CD14-positive monocyte (primary cell): Measurements from ENCODE around the gene PARP8. TPM values are rescaled to one million over a fixed set of nuclear protein-coding genes. Genes with fewer than 3 reads are reported as not detected.

Experiments
- DNase-seq, 3 donors: peaks; one replicate each; pipeline ENCODE4 v3.0.0-alpha.2; 2011 to 2022
- H2AFZ ChIP-seq: 2 replicates; pipeline ENCODE4 v1.6.0; 2012; ENCODE audit warnings: mild to moderate bottlenecking, low read depth, low read length, inconsistent platforms; ENCODE audit not compliant: insufficient read depth, poor library complexity, severe bottlenecking
- H3K27ac ChIP-seq, 2 donors: 1 replicate in 1 of 2; 2 replicates in 1 of 2; pipeline ENCODE4 v1.5.1; 2012 to 2013; ENCODE audit warnings: low read length in 2 of 2, control low read depth in 1 of 2, inconsistent platforms in 1 of 2, low read depth in 1 of 2, mild to moderate bottlenecking in 1 of 2
- H3K27me3 ChIP-seq, 2 donors: one replicate each; pipeline versions ENCODE4 v1.6.0 to v1.6.1; 2011 to 2013; ENCODE audit warnings: low read length in 2 of 2; ENCODE audit not compliant: control insufficient read depth in 2 of 2, insufficient read depth in 2 of 2
- H3K36me3 ChIP-seq, 2 donors: replicated peaks in 1 of 2; 1 replicate in 1 of 2; 2 replicates in 1 of 2; pipeline versions ENCODE4 v1.5.1 to v1.6.1; 2012 to 2013; ENCODE audit warnings: low read length in 2 of 2, control low read depth in 1 of 2, inconsistent platforms in 1 of 2, mild to moderate bottlenecking in 1 of 2; ENCODE audit not compliant: insufficient read depth in 2 of 2, control insufficient read depth in 1 of 2
- H3K4me1 ChIP-seq, 2 donors: 1 replicate in 1 of 2; 2 replicates in 1 of 2; pipeline versions ENCODE4 v1.5.1 to v1.6.1; 2012 to 2013; ENCODE audit warnings: low read length in 2 of 2, control low read depth in 1 of 2, inconsistent platforms in 1 of 2, mild to moderate bottlenecking in 1 of 2, moderate library complexity in 1 of 2; ENCODE audit not compliant: insufficient read depth in 2 of 2, control insufficient read depth in 1 of 2
- H3K4me2 ChIP-seq: replicated peaks from 2 replicates; pipeline ENCODE3; 2012; ENCODE audit warnings: low read length, moderate library complexity, mild to moderate bottlenecking; ENCODE audit not compliant: poor library complexity, severe bottlenecking; ENCODE audit errors: extremely low read depth
- H3K4me3 ChIP-seq, 3 experiments: fragments of 200-600 bp in 1 of 3; sonication (generic) in 1 of 3; replicated peaks in 1 of 3; 1 replicate in 2 of 3; 2 replicates in 1 of 3; pipeline ENCODE4 v1.5.1; 2011 to 2013; ENCODE audit warnings: low read length in 3 of 3, mild to moderate bottlenecking in 3 of 3, control low read depth in 2 of 3, low read depth in 2 of 3, inconsistent platforms in 1 of 3, moderate library complexity in 1 of 3
- H3K79me2 ChIP-seq: 2 replicates; pipeline ENCODE4 v1.6.0; 2012; ENCODE audit warnings: mild to moderate bottlenecking, control low read depth, inconsistent platforms, low read length, moderate library complexity; ENCODE audit not compliant: insufficient read depth
- H3K9ac ChIP-seq: 2 replicates; pipeline ENCODE4 v1.6.0; 2017; ENCODE audit warnings: low read length, mild to moderate bottlenecking; ENCODE audit not compliant: insufficient read depth, poor library complexity, severe bottlenecking
- H3K9me3 ChIP-seq, 2 donors: replicated peaks in 1 of 2; 1 replicate in 1 of 2; 2 replicates in 1 of 2; pipeline versions ENCODE4 v1.5.1 to v1.6.1; 2012 to 2013; ENCODE audit warnings: low read length in 2 of 2, control low read depth in 1 of 2; ENCODE audit not compliant: control insufficient read depth in 1 of 2, insufficient read depth in 1 of 2
- H4K20me1 ChIP-seq: 2 replicates; pipeline ENCODE4 v1.6.0; 2012; ENCODE audit warnings: mild to moderate bottlenecking, low read length, control low read depth, moderate library complexity; ENCODE audit not compliant: insufficient read depth
- H3K27ac Mint-ChIP-seq, 7 donors: one replicate each; pipeline ENCODE4 v1.8.0; 2020; ENCODE audit warnings: mild to moderate bottlenecking in 7 of 7, mixed read lengths in 7 of 7, moderate library complexity in 6 of 7, inconsistent platforms in 2 of 7
- H3K27me3 Mint-ChIP-seq, 3 donors: one replicate each; pipeline ENCODE4 v1.8.0; 2021 to 2022; ENCODE audit warnings: low read depth in 3 of 3, mild to moderate bottlenecking in 3 of 3, mixed read lengths in 3 of 3, moderate library complexity in 3 of 3, inconsistent platforms in 1 of 3
- H3K36me3 Mint-ChIP-seq, 2 donors: one replicate each; pipeline ENCODE4 v1.8.0; 2020; ENCODE audit warnings: mixed read lengths in 2 of 2, inconsistent platforms in 1 of 2, mild to moderate bottlenecking in 1 of 2
- H3K4me1 Mint-ChIP-seq: one replicate; pipeline ENCODE4 v1.8.0; 2020; ENCODE audit warnings: mild to moderate bottlenecking, mixed read lengths
- H3K4me3 Mint-ChIP-seq, 2 donors: one replicate each; pipeline ENCODE4 v1.8.0; 2020; ENCODE audit warnings: mild to moderate bottlenecking in 2 of 2, mixed read lengths in 2 of 2, moderate library complexity in 1 of 2
- H3K9me3 Mint-ChIP-seq, 7 donors: one replicate each; pipeline ENCODE4 v1.8.0; 2020 to 2022; ENCODE audit warnings: mixed read lengths in 7 of 7, mild to moderate bottlenecking in 6 of 7, moderate library complexity in 6 of 7, inconsistent platforms in 2 of 7
- CTCF ChIP-seq: fragments of 200-600 bp; IDR thresholded peaks from one replicate; pipeline ENCODE4 v1.8.0; 2022; ENCODE audit warnings: antibody characterized with exemption, mild to moderate bottlenecking
- WGBS: methylation state at CpG from one replicate; pipeline ENCODE4 v1.1.5; 2013; ENCODE audit warnings: missing lambda C conversion rate; ENCODE audit not compliant: insufficient coverage; 5-methylcytosine and 5-hydroxymethylcytosine counted together
- intact Hi-C, 2 donors: fragments of 100-400 bp; cut with micrococcal nuclease; formaldehyde crosslinking; loops; one replicate each; pipeline versions ENCODE4 v1.15.0 to v1.15.1; 2023
- polyA plus RNA-seq, 3 donors: library from polyadenylated mRNA; depleted of rRNA in 1 of 3; unstranded in 2 of 3; stranded (reverse) in 1 of 3; fragments of 300-500 nt in 2 of 3; fragments of >200 nt in 1 of 3; fragmentation: Illumina TruSeq in 2 of 3; gene quantifications; 1 replicate in 2 of 3; 2 replicates in 1 of 3; pipeline ENCODE4 v1.2.3, GENCODE V29; 2012 to 2021

The PARP8 gene
- polyA plus RNA-seq, 3 donors, result 27.5 to 170 (median 40.6) TPM

GRCh38 chr5:50655067-50655809 lies 11.2 kb upstream of the PARP8 start:
- WGBS, result 55% methylated on average over 3 of the region's 3 CpGs
- intact Hi-C loops, result no loop called here
- H4K20me1 ChIP-seq, result no peaks in the 10 kb centered on the region
- H3K9ac ChIP-seq, result no peak overlapping the region
- H2AFZ ChIP-seq, result no peak overlapping the region
- Mint-ChIP-seq H3K4me3 (no peak overlapping the region), H3K27ac (peak overlapping the region in 1 of 7 donors; percentile 77), H3K4me1 (peaks cover 40% of the 10 kb centered on the region), H3K27me3 (peaks cover 0 to 7% (median 3%) of the 10 kb centered on the region in 3 donors), H3K36me3 (peaks cover 0 to 2% of the 10 kb centered on the region in 2 donors), H3K9me3 (peaks cover 0 to 3% (median 0%) of the 10 kb centered on the region in 7 donors)
- peaks cover 36 to 37% of the 10 kb centered on the region in 2 donors for H3K4me1 ChIP-seq
- no peak overlapping the region for H3K4me3 ChIP-seq
- peaks cover 4% of the 10 kb centered on the region for H3K79me2 ChIP-seq
- no peaks in the 10 kb centered on the region for H3K27me3 ChIP-seq
- no peaks in the 10 kb centered on the region for H3K9me3 ChIP-seq
- no peak overlapping the region for H3K4me2 ChIP-seq
- TF ChIP-seq CTCF, result peak; percentile 24
- H3K27ac ChIP-seq, result no peak overlapping the region
- peak in 1 of 3 donors; percentile 2 for DNase-seq
- H3K36me3 ChIP-seq, result no peaks in the 10 kb centered on the region

GRCh38 chr5:50655810-50656205 lies 10.6 kb upstream of the PARP8 start:
- no peaks in the 10 kb centered on the region for H4K20me1 ChIP-seq
- no peaks in the 10 kb centered on the region for H3K36me3 ChIP-seq
- no peak overlapping the region for H2AFZ ChIP-seq
- H3K36me3 Mint-ChIP-seq, result peaks cover 0 to 2% of the 10 kb centered on the region in 2 donors
- peaks cover 34 to 36% of the 10 kb centered on the region in 2 donors for H3K4me1 ChIP-seq
- H3K27me3 Mint-ChIP-seq, result peaks cover 0 to 7% (median 3%) of the 10 kb centered on the region in 3 donors
- no peak overlapping the region for H3K4me3 ChIP-seq
- no peak overlapping the region for H3K27ac ChIP-seq
- no peaks in the 10 kb centered on the region for H3K9me3 ChIP-seq
- no peak for TF ChIP-seq CTCF
- H3K79me2 ChIP-seq, result peaks cover 4% of the 10 kb centered on the region
- intact Hi-C loops, result no loop called here
- H3K4me3 Mint-ChIP-seq, result no peak overlapping the region
- no peak overlapping the region for H3K4me2 ChIP-seq
- H3K4me1 Mint-ChIP-seq, result peaks cover 37% of the 10 kb centered on the region
- no CpG with 5 or more reads among the region's 2 CpGs for WGBS
- H3K9ac ChIP-seq, result no peak overlapping the region
- no peaks in the 10 kb centered on the region for H3K27me3 ChIP-seq
- DNase-seq, result no peak
- H3K27ac Mint-ChIP-seq, result no peak overlapping the region
- H3K9me3 Mint-ChIP-seq, result peaks cover 0 to 3% (median 0%) of the 10 kb centered on the region in 7 donors
